AG04450 (cell line): ENCODE results near the gene SF3B3. TPM values are rescaled to one million over a fixed set of nuclear protein-coding genes. Genes with fewer than 3 reads are reported as not detected.
A peak's percentile ranks its signal among the peaks of the same experiment; 100 is the strongest.

Source experiments
- CTCF ChIA-PET: fragments of 300-600, 350-600 bp; formaldehyde crosslinking; extraction: SDS; loops from one replicate; lab custom pipeline; 2022; ENCODE audit warnings: antibody characterized with exemption, inconsistent platforms; lab: Charles Lee
- POLR2A ChIA-PET: fragments of 350-600 bp; formaldehyde crosslinking; extraction: SDS; loops from one replicate; lab custom pipeline; 2021; ENCODE audit warnings: antibody characterized with exemption, inconsistent platforms; lab: Yijun Ruan, JAX
- DNase-seq: peaks from one replicate; pipeline ENCODE4 v3.0.0-alpha.2; 2011; ENCODE audit warnings: low read depth, low spot score
- H3K27ac ChIP-seq: one replicate; pipeline ENCODE4 v1.5.1; 2012; ENCODE audit warnings: low read depth, low read length, control low read depth
- H3K27me3 ChIP-seq: one replicate; pipeline ENCODE4 v1.6.0; 2012; ENCODE audit warnings: low read length; ENCODE audit not compliant: control insufficient read depth, insufficient read depth
- H3K4me3 ChIP-seq: 2 replicates; pipeline ENCODE4 v1.5.1; 2011; ENCODE audit warnings: mild to moderate bottlenecking, low read depth, low read length, control low read depth
- H3K9me3 ChIP-seq: 2 replicates; pipeline ENCODE4 v1.5.1; 2012; ENCODE audit warnings: low read length; ENCODE audit not compliant: control insufficient read depth, insufficient read depth
- CTCF ChIP-seq: IDR thresholded peaks from 2 replicates; pipeline ENCODE4 v1.5.1; 2011; ENCODE audit warnings: low read depth, low read length, control low read depth, inconsistent platforms
- polyA plus RNA-seq: library from polyadenylated mRNA; depleted of rRNA; stranded (reverse); fragments of >200 nt; gene quantifications from 2 replicates; pipeline ENCODE4 v1.2.3, GENCODE V29; 2011

SF3B3 gene
- polyA plus RNA-seq, 1 experiment, result 139 TPM

- no peak for TF ChIP-seq CTCF
- POLR2A ChIA-PET, result interaction anchor here (0.6 to 0.8 kb wide), 3 partner anchors 28 to 183 kb away, joined by 3 to 4 read pairs (median 3); partner anchors contain the start of gene FCSK
- DNase-seq, result no peak
- H3K27me3 ChIP-seq, result no peaks in the 10 kb centered on the region
- H3K4me3 ChIP-seq, result no peak overlapping the region
- no peaks in the 10 kb centered on the region for H3K9me3 ChIP-seq
- CTCF ChIA-PET, result no interaction called here
- peak overlapping the region; percentile 47 for H3K27ac ChIP-seq
Observed at GRCh38 chr16:70482624-70483023, 41.0 kb upstream of the SF3B3 start.

DNA sequence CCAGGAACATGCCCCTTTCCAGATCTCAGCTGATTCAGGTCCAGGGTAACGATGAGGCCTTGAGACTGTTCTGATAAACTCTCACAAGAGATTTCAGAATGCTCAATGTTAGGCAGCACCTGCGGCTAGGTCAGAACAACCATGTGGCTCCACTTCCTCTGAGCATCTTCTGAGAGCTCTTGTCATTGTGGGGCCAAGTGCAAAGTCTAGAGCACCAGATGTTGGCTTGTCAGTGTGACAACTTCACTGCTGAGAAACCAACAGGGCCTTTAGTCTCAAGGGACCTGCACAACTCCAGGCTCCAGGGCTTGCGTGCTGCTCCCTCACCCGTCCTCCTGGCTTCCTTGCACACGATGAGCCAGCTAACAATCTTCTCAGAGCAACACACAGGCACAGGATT lies 40.2 kb upstream of the SF3B3 start:
- Histone ChIP-seq H3K4me3 (no peak overlapping the region), H3K9me3 (no peaks in the 10 kb centered on the region), H3K27me3 (no peaks in the 10 kb centered on the region), H3K27ac (no peak overlapping the region)
- ChIA-PET CTCF (no interaction called here), POLR2A (no interaction called here)
- no peak for DNase-seq
- TF ChIP-seq CTCF, result no peak

DNA sequence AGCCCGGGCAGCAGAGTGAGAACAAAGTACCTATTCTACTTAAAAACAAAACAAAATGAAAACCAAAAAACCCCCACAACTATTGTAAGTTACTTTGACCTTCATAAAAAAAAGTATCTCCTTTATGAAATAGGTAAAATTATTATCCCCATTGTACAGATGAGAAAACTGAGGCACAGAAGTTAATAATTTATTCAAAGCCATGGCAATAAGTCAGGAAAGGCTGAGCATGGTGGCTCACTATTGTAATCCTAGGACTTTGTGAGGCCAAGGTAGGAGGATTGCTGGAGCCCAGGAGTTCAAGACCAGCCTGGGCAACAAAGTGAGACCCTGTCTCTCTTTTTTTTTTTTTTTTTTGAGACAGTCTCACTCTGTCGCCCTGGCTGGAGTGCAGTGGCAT lies 38.7 kb upstream of the SF3B3 start:
- POLR2A ChIA-PET, result interaction anchor here (0.7 kb wide), 1 partner anchor 194 kb away, joined by 6 read pairs; no protein-coding TSS in a partner anchor
- DNase-seq, result no peak
- Histone ChIP-seq H3K27me3 (no peaks in the 10 kb centered on the region), H3K9me3 (no peaks in the 10 kb centered on the region), H3K4me3 (no peak overlapping the region), H3K27ac (no peak overlapping the region)
- no peak for TF ChIP-seq CTCF
- CTCF ChIA-PET, result no interaction called here

GRCh38 chr16:70490261-70490660 lies 33.4 kb upstream of the SF3B3 start:
- H3K4me3 ChIP-seq, result no peak overlapping the region
- H3K27me3 ChIP-seq, result no peaks in the 10 kb centered on the region
- ChIA-PET POLR2A (no interaction called here), CTCF (interaction anchor here (1.3 kb wide), 1 partner anchor 122 kb away, joined by 4 read pairs; no protein-coding TSS in a partner anchor)
- no peak overlapping the region for H3K27ac ChIP-seq
- no peak for DNase-seq
- no peaks in the 10 kb centered on the region for H3K9me3 ChIP-seq
- no peak for TF ChIP-seq CTCF

GRCh38 chr16:70493802-70494201 lies 29.8 kb upstream of the SF3B3 start:
- Histone ChIP-seq H3K9me3 (no peaks in the 10 kb centered on the region), H3K27ac (peak overlapping the region; percentile 21), H3K27me3 (no peaks in the 10 kb centered on the region), H3K4me3 (no peak overlapping the region)
- TF ChIP-seq CTCF, result no peak
- CTCF ChIA-PET, result no interaction called here
- POLR2A ChIA-PET, result no interaction called here
- DNase-seq, result no peak
